ES-I3 (cell line): ENCODE results near the gene LRRK1.

Source experiments
- H3K36me3 ChIP-seq: 2 replicates; pipeline ENCODE4 v1.6.1; 2013; ENCODE audit warnings: mild to moderate bottlenecking, low read length, control low read depth, moderate library complexity; ENCODE audit not compliant: insufficient read depth
- H3K4me1 ChIP-seq: 2 replicates; pipeline ENCODE4 v1.6.1; 2013; ENCODE audit warnings: mild to moderate bottlenecking, control low read depth, low read length; ENCODE audit not compliant: insufficient read depth
- H3K9ac ChIP-seq: 2 replicates; pipeline ENCODE4 v1.6.1; 2013; ENCODE audit warnings: low read depth, mild to moderate bottlenecking, low read length, moderate library complexity
- H3K9me3 ChIP-seq: 2 replicates; pipeline ENCODE4 v1.6.1; 2013; ENCODE audit warnings: mild to moderate bottlenecking, low read length, moderate library complexity; ENCODE audit not compliant: control insufficient read depth, insufficient read depth

LRRK1 gene

GRCh38 chr15:101035611-101036010 is 116.5 kb downstream of the LRRK1 start:
- Histone ChIP-seq H3K9ac (no peak overlapping the region), H3K9me3 (no peaks in the 10 kb centered on the region), H3K36me3 (no peaks in the 10 kb centered on the region), H3K4me1 (no peaks in the 10 kb centered on the region)

- no peaks in the 10 kb centered on the region for H3K9me3 ChIP-seq
- no peaks in the 10 kb centered on the region for H3K36me3 ChIP-seq
- no peak overlapping the region for H3K9ac ChIP-seq
- no peaks in the 10 kb centered on the region for H3K4me1 ChIP-seq
Observed at GRCh38 chr15:101036189-101036588, 117.0 kb downstream of the LRRK1 start.

DNA sequence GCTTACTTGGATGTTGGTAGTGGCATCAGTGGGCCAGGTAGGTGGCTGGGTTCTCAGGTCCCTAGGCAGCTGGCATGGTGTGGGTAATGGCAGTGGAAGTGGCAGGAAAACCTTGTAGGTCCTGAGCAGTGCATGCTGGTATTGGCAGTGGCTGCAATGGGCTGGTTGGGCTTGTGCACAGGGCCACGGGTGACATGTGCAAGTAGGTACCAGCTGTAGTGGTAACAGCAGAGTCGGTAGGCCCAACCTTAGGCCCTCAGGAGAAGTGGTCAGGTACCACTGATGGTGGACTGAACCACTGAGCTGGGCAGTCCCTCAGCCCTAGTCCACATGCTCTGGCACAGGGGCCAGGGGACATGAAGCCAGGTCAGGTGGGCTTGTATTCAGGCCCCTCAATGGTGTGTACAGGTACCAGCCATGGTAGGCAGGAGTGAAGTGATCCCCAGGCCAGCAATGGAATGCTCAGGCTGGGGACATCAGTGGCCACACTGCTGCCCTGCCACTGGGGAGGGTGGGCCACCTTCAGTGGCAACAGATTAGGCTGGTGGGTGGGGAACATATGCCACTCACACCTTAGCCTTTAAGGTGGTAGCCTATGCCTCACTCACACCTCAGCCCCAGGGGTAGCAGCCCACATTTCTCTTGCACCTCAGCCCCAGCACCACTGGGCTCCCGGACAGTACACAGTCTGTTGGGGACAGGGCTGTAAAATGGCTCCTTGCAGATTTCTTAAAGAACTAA is 118.1 kb downstream of the LRRK1 start:
- Histone ChIP-seq H3K9ac (no peak overlapping the region), H3K9me3 (no peaks in the 10 kb centered on the region), H3K4me1 (no peaks in the 10 kb centered on the region), H3K36me3 (no peaks in the 10 kb centered on the region)

GRCh38 chr15:101038327-101039003 is 119.3 kb downstream of the LRRK1 start:
- Histone ChIP-seq H3K4me1 (no peaks in the 10 kb centered on the region), H3K36me3 (no peaks in the 10 kb centered on the region), H3K9me3 (no peaks in the 10 kb centered on the region), H3K9ac (no peak overlapping the region)

GRCh38 chr15:101039461-101039860 is 120.3 kb downstream of the LRRK1 start:
- Histone ChIP-seq H3K36me3 (no peaks in the 10 kb centered on the region), H3K9ac (no peak overlapping the region), H3K9me3 (no peaks in the 10 kb centered on the region), H3K4me1 (0 out of 2 replicates have a peak, but pooled peaks cover 2% of the 10 kb centered on the region)

DNA sequence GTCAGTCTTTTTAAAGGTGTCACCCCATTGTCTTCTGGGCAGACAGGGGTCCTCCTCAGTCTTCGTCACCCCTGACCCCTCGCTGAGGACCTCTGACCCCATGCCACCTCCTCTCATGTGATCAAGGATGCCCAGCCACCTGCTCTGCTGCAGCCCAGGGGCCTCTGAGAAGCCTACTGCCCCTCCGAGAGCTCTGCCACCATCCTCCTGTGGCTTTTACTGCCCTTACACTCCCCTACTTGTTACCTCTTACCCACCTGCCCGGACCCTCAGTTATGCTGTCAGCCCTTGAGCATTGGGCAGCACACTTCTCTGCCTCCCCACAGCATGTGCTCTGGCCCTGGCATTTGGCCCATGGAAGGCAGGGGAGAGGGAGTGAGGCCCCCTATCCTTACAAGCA is 123.2 kb downstream of the LRRK1 start:
- Histone ChIP-seq H3K4me1 (peaks cover 11% of the 10 kb centered on the region), H3K36me3 (no peaks in the 10 kb centered on the region), H3K9me3 (no peaks in the 10 kb centered on the region), H3K9ac (no peak overlapping the region)

GRCh38 chr15:101043011-101043410 is 123.9 kb downstream of the LRRK1 start:
- Histone ChIP-seq H3K36me3 (no peaks in the 10 kb centered on the region), H3K9me3 (no peaks in the 10 kb centered on the region), H3K9ac (no peak overlapping the region), H3K4me1 (peaks cover 11% of the 10 kb centered on the region)

- H3K9me3 ChIP-seq, result no peaks in the 10 kb centered on the region
- H3K36me3 ChIP-seq, result no peaks in the 10 kb centered on the region
- peaks cover 15% of the 10 kb centered on the region for H3K4me1 ChIP-seq
- no peak overlapping the region for H3K9ac ChIP-seq
Observed at GRCh38 chr15:101043911-101044624, 124.9 kb downstream of the LRRK1 start.

GRCh38 chr15:101044625-101045235 is 125.6 kb downstream of the LRRK1 start:
- Histone ChIP-seq H3K9me3 (no peaks in the 10 kb centered on the region), H3K9ac (no peak overlapping the region), H3K36me3 (no peaks in the 10 kb centered on the region), H3K4me1 (peaks cover 15% of the 10 kb centered on the region)

- Histone ChIP-seq H3K4me1 (peaks cover 15% of the 10 kb centered on the region), H3K9me3 (no peaks in the 10 kb centered on the region), H3K36me3 (no peaks in the 10 kb centered on the region), H3K9ac (no peak overlapping the region)
Observed at GRCh38 chr15:101045236-101045646, 126.1 kb downstream of the LRRK1 start.

GRCh38 chr15:101045835-101046691 is 126.9 kb downstream of the LRRK1 start:
- H3K9ac ChIP-seq, result no peak overlapping the region
- H3K36me3 ChIP-seq, result no peaks in the 10 kb centered on the region
- peaks cover 15% of the 10 kb centered on the region for H3K4me1 ChIP-seq
- no peaks in the 10 kb centered on the region for H3K9me3 ChIP-seq

GRCh38 chr15:101046826-101047225 is 127.7 kb downstream of the LRRK1 start:
- H3K36me3 ChIP-seq, result no peaks in the 10 kb centered on the region

DNA sequence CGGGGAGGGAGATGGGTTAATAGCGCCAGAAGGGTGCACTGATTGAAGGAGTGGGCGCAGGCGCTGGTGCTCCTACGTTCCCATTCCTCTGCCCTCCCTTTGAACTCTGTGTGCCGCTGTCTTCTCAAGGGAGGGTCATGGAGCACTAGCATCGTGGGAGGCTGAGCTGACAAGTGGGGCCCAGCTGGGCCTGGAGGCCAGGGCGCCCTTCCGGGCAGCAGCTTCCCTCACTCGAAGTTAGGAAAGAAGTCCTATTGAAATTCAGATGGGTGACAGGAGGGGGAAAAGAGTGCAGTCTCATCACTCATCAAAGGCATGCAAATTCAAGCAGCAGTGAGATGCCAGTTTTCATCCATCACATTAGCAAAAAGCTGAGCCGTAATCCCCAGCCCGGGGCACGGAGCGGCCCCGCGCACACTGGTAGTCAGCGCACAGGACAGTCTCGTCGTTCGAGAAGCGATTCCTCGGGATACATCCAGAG is 128.2 kb downstream of the LRRK1 start:
- Histone ChIP-seq H3K9me3 (no peaks in the 10 kb centered on the region), H3K4me1 (peaks cover 15% of the 10 kb centered on the region), H3K9ac (no peak overlapping the region), H3K36me3 (no peaks in the 10 kb centered on the region)

More at GRCh38 chr15:101046826-101047225, 127.7 kb downstream of the LRRK1 start:
- H3K9me3 ChIP-seq, result no peaks in the 10 kb centered on the region
- no peak overlapping the region for H3K9ac ChIP-seq
- peaks cover 15% of the 10 kb centered on the region for H3K4me1 ChIP-seq
